ENCODE data around the gene ARSI.

- TF ChIP-seq, protein P1, sequence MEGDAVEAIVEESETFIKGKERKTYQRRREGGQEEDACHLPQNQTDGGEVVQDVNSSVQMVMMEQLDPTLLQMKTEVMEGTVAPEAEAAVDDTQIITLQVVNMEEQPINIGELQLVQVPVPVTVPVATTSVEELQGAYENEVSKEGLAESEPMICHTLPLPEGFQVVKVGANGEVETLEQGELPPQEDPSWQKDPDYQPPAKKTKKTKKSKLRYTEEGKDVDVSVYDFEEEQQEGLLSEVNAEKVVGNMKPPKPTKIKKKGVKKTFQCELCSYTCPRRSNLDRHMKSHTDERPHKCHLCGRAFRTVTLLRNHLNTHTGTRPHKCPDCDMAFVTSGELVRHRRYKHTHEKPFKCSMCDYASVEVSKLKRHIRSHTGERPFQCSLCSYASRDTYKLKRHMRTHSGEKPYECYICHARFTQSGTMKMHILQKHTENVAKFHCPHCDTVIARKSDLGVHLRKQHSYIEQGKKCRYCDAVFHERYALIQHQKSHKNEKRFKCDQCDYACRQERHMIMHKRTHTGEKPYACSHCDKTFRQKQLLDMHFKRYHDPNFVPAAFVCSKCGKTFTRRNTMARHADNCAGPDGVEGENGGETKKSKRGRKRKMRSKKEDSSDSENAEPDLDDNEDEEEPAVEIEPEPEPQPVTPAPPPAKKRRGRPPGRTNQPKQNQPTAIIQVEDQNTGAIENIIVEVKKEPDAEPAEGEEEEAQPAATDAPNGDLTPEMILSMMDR (IDR thresholded peaks at IDR 0.05) = no peak
- TF ChIP-seq, protein P2, sequence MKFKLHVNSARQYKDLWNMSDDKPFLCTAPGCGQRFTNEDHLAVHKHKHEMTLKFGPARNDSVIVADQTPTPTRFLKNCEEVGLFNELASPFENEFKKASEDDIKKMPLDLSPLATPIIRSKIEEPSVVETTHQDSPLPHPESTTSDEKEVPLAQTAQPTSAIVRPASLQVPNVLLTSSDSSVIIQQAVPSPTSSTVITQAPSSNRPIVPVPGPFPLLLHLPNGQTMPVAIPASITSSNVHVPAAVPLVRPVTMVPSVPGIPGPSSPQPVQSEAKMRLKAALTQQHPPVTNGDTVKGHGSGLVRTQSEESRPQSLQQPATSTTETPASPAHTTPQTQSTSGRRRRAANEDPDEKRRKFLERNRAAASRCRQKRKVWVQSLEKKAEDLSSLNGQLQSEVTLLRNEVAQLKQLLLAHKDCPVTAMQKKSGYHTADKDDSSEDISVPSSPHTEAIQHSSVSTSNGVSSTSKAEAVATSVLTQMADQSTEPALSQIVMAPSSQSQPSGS (CRISPR knock-in tag; IDR thresholded peaks at IDR 0.05; ENCODE audit: borderline replicate concordance, low read depth) = no peak
- TF ChIP-seq KAT7 (CRISPR knock-in tag; IDR thresholded peaks at IDR 0.05; ENCODE audit: borderline replicate concordance) = no peak
- TF ChIP-seq ZNF317 (CRISPR knock-in tag; IDR thresholded peaks at IDR 0.05; ENCODE audit: borderline replicate concordance, low read depth) = no peak
- no peak for TF ChIP-seq CREM (CRISPR knock-in tag; IDR thresholded peaks at IDR 0.05)
- no peak for TF ChIP-seq ZBTB43 (CRISPR knock-in tag; IDR thresholded peaks at IDR 0.05)
- no peak for TF ChIP-seq NR3C1 (CRISPR knock-in tag; conservative IDR thresholded peaks at IDR 0.05; ENCODE audit: low read depth)
- no peak for TF ChIP-seq ETV6 (CRISPR knock-in tag; IDR thresholded peaks at IDR 0.05)
- no peak for TF ChIP-seq STAT6 (CRISPR knock-in tag; conservative IDR thresholded peaks at IDR 0.05; ENCODE audit: low read depth)
- TF ChIP-seq, protein P3, sequence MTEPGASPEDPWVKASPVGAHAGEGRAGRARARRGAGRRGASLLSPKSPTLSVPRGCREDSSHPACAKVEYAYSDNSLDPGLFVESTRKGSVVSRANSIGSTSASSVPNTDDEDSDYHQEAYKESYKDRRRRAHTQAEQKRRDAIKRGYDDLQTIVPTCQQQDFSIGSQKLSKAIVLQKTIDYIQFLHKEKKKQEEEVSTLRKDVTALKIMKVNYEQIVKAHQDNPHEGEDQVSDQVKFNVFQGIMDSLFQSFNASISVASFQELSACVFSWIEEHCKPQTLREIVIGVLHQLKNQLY (CRISPR knock-in tag; IDR thresholded peaks at IDR 0.05) = no peak
- no peak for TF ChIP-seq TCF7 (CRISPR knock-in tag; IDR thresholded peaks at IDR 0.05; ENCODE audit: low read depth)
Measured at GRCh38 chr5:150303660-150304386, 1.1 kb upstream of the ARSI start.
